Thymus (tissue), 11 donors: ENCODE measurements around the gene NRXN3. TPM values are rescaled to one million over a fixed set of nuclear protein-coding genes. Genes with fewer than 3 reads are reported as not detected.
"Not testable (repeated sequence)": the region's sequence is repeated elsewhere in the genome, so short reads cannot be mapped to it uniquely, and the experiment has no call there.

Experiments
- DNase-seq, 9 donors: peaks; one replicate each; pipeline ENCODE4 v3.0.0-alpha.2; 2013; ENCODE audit warnings: low spot score in 9 of 9, low read depth in 6 of 9, missing footprints in 1 of 9
- H3K27ac ChIP-seq, 2 donors: one replicate each; pipeline ENCODE4 v1.5.1; 2013; ENCODE audit warnings: control low read depth in 1 of 2, low read depth in 1 of 2, low read length in 1 of 2, mild to moderate bottlenecking in 1 of 2, moderate library complexity in 1 of 2
- H3K27me3 ChIP-seq, 2 donors: one replicate each; pipeline ENCODE4 v1.5.1; 2013; ENCODE audit warnings: low read length in 1 of 2; ENCODE audit not compliant: control insufficient read depth in 2 of 2, insufficient read depth in 1 of 2
- H3K36me3 ChIP-seq, 2 donors: one replicate each; pipeline ENCODE4 v1.5.1; 2013; ENCODE audit warnings: low read length in 1 of 2, mild to moderate bottlenecking in 1 of 2, moderate library complexity in 1 of 2; ENCODE audit not compliant: control insufficient read depth in 2 of 2, insufficient read depth in 2 of 2
- H3K4me1 ChIP-seq, 2 donors: one replicate each; pipeline ENCODE4 v1.5.1; 2013; ENCODE audit warnings: low read length in 2 of 2; ENCODE audit not compliant: control insufficient read depth in 2 of 2, insufficient read depth in 2 of 2
- H3K4me3 ChIP-seq, 2 donors: one replicate each; pipeline ENCODE4 v1.5.1; 2013; ENCODE audit warnings: low read length in 2 of 2, control low read depth in 1 of 2, mild to moderate bottlenecking in 1 of 2
- H3K9me3 ChIP-seq, 2 donors: one replicate each; pipeline ENCODE4 v1.5.1; 2013; ENCODE audit warnings: low read length in 1 of 2, mild to moderate bottlenecking in 1 of 2; ENCODE audit not compliant: control insufficient read depth in 2 of 2, insufficient read depth in 1 of 2
- WGBS: extraction: QIAGEN DNeasy Blood & Tissue Kit; methylation state at CpG from one replicate; pipeline ENCODE4 v1.1.7; 2013; 5-methylcytosine and 5-hydroxymethylcytosine counted together
- polyA plus RNA-seq: library from polyadenylated mRNA; stranded (reverse); fragments of 200-250 nt; gene quantifications from one replicate; pipeline ENCODE4 v1.2.3, GENCODE V29; 2013
- total RNA-seq: library from RNA; stranded (reverse); fragments of 120-200 nt; gene quantifications from one replicate; pipeline ENCODE4 v1.2.4, GENCODE V29; 2013
- donor health status: healthy.

The NRXN3 gene
- total and polyA plus RNA-seq, 2 donors = 1.5 to 3.7 TPM

DNA sequence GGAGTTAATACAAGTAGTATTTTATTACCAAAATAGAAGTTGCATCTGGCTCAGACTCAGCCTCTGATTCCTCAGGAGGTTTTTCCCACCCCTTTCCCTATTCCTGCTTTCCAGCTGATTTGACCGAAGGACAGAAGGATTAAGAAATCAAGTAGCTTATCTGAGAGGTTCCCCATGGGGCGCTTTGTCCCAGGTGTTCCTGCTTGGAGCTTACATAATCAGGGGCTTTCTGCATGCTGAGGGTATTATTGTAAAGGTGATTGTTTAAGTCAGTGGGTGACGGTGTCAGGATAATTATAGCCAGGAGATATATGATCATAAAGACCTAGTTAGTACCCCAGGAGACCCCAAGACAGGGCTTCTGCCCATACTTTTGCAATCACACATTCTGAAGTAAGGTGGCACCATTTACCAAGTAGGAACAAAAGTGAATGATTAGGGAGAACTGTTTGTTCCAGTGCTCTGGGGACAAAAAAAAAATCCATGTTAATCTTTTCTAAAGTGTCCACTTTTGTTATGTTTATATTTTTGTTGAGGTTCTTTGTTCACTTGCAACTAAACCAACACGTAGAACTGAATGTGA is 921.3 kb downstream of the NRXN3 start:
- no peaks in the 10 kb centered on the region for H3K9me3 ChIP-seq
- no peak for DNase-seq
- no peak overlapping the region for H3K4me3 ChIP-seq
- 48% methylated on average over 4 of the region's 4 CpGs for WGBS
- no peaks in the 10 kb centered on the region for H3K4me1 ChIP-seq
- no peaks in the 10 kb centered on the region for H3K36me3 ChIP-seq
- no peaks in the 10 kb centered on the region for H3K27me3 ChIP-seq
- no peak overlapping the region for H3K27ac ChIP-seq

GRCh38 chr14:79093531-79093930 is 923.4 kb downstream of the NRXN3 start:
- no peak for DNase-seq
- no peaks in the 10 kb centered on the region for H3K27me3 ChIP-seq
- H3K9me3 ChIP-seq = no peaks in the 10 kb centered on the region
- H3K4me3 ChIP-seq = no peak overlapping the region
- no peaks in the 10 kb centered on the region for H3K4me1 ChIP-seq
- no peaks in the 10 kb centered on the region for H3K36me3 ChIP-seq
- WGBS = 89% methylated on average over 5 of the region's 5 CpGs
- no peak overlapping the region for H3K27ac ChIP-seq

DNA sequence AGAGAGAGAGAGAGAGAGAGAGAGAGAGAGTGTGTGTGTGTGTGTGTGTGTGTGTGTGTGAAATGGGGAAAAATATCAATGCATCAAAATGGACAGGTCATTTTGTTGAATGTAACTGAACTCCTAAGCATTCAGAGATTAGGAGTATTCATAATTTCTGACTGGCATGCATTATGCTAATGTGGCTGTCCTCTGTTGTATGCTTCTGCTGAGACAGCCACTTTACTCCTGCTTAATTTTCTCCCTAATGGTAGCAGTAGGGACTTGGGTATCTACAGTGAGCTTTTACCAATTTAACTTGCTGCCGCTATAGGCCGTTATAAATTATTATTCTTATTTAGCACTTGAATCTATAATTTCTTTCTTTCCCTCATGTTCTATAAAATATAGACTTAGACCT is 924.8 kb downstream of the NRXN3 start:
- no peaks in the 10 kb centered on the region for H3K27me3 ChIP-seq
- H3K4me1 ChIP-seq = no peaks in the 10 kb centered on the region
- H3K9me3 ChIP-seq = no peaks in the 10 kb centered on the region
- no peaks in the 10 kb centered on the region for H3K36me3 ChIP-seq
- 96% methylated on average over 2 of the region's 2 CpGs for WGBS
- no peak overlapping the region for H3K27ac ChIP-seq
- DNase-seq = no peak
- H3K4me3 ChIP-seq = no peak overlapping the region

GRCh38 chr14:79096811-79097210 is 926.6 kb downstream of the NRXN3 start:
- H3K9me3 ChIP-seq = no peaks in the 10 kb centered on the region
- WGBS = 92% methylated on average over 1 of the region's 1 CpG
- H3K36me3 ChIP-seq = no peaks in the 10 kb centered on the region
- H3K27ac ChIP-seq = no peak overlapping the region
- H3K4me3 ChIP-seq = no peak overlapping the region
- no peak for DNase-seq
- no peaks in the 10 kb centered on the region for H3K4me1 ChIP-seq
- H3K27me3 ChIP-seq = no peaks in the 10 kb centered on the region

GRCh38 chr14:79098324-79098723 is 928.2 kb downstream of the NRXN3 start:
- Histone ChIP-seq H3K9me3 (no peaks in the 10 kb centered on the region), H3K27me3 (no peaks in the 10 kb centered on the region), H3K27ac (no peak overlapping the region), H3K4me1 (no peaks in the 10 kb centered on the region), H3K36me3 (no peaks in the 10 kb centered on the region), H3K4me3 (no peak overlapping the region)
- no peak for DNase-seq
- WGBS = 93% methylated on average over 3 of the region's 3 CpGs

GRCh38 chr14:79100578-79100977 is 930.4 kb downstream of the NRXN3 start:
- H3K9me3 ChIP-seq = no peaks in the 10 kb centered on the region
- H3K4me1 ChIP-seq = no peaks in the 10 kb centered on the region
- H3K27me3 ChIP-seq = no peaks in the 10 kb centered on the region
- no peak for DNase-seq
- no peak overlapping the region for H3K27ac ChIP-seq
- H3K36me3 ChIP-seq = no peaks in the 10 kb centered on the region
- no peak overlapping the region for H3K4me3 ChIP-seq
- 96% methylated on average over 1 of the region's 1 CpG for WGBS

DNA sequence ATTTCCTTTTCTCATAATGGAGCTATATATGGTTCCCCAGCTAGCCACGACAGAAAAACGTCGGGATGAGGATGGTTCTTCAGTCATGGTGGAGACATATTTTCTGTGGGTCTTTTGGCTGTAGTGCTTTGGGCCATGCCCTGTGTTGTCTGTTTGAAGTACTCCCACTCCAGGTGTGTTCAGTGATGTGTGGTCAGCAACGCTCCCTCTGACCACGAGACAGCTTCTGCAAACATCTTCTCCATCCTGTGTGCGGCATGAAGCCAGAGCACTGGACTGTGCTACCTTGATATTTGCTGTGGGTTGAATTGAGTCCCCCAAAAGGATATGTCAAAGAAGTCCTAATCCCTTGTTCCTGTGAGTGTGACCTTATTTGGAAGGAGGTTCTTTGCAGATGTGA is 931.2 kb downstream of the NRXN3 start:
- H3K4me1 ChIP-seq = no peaks in the 10 kb centered on the region
- 42% methylated on average over 6 of the region's 6 CpGs for WGBS
- no peaks in the 10 kb centered on the region for H3K36me3 ChIP-seq
- H3K9me3 ChIP-seq = no peaks in the 10 kb centered on the region
- H3K4me3 ChIP-seq = no peak overlapping the region
- DNase-seq = no peak
- no peak overlapping the region for H3K27ac ChIP-seq
- H3K27me3 ChIP-seq = no peaks in the 10 kb centered on the region

- H3K27me3 ChIP-seq = no peaks in the 10 kb centered on the region
- no peaks in the 10 kb centered on the region for H3K9me3 ChIP-seq
- no peaks in the 10 kb centered on the region for H3K36me3 ChIP-seq
- no peak for DNase-seq
- H3K4me3 ChIP-seq = no peak overlapping the region
- 70% methylated on average over 2 of the region's 2 CpGs for WGBS
- no peaks in the 10 kb centered on the region for H3K4me1 ChIP-seq
- H3K27ac ChIP-seq = no peak overlapping the region
These were observed 933.6 kb downstream of the NRXN3 start for GRCh38 chr14:79103764-79104163.

GRCh38 chr14:79110564-79110963 is 940.4 kb downstream of the NRXN3 start:
- not testable (repeated sequence) for H3K4me3 ChIP-seq, H3K4me1 ChIP-seq, DNase-seq, H3K27me3 ChIP-seq, H3K9me3 ChIP-seq, H3K36me3 ChIP-seq, H3K27ac ChIP-seq
- 63% methylated on average over 4 of the region's 4 CpGs for WGBS
